K562 (cell line): ENCODE measurements around the gene ATP1A3. TPM values are rescaled to one million over a fixed set of nuclear protein-coding genes. Genes with fewer than 3 reads are reported as not detected.

Experiments used
- ELF4 ChIP-seq: fragments of 450-650 bp; formaldehyde crosslinking; IDR thresholded peaks from 2 replicates; pipeline ENCODE4 v1.4.0; 2022; ENCODE audit warnings: missing genetic modification characterization
- FOXM1 ChIP-seq, 2 experiments: fragments of 450-650 bp in 1 of 2; sonication (generic) in 1 of 2; formaldehyde crosslinking in 1 of 2; IDR thresholded peaks; 2 replicates each; pipeline versions ENCODE4 v1.6.1 to v1.9.0; 2017 to 2022; ENCODE audit warnings: low read depth in 2 of 2, mild to moderate bottlenecking in 2 of 2, missing genetic modification reagents in 1 of 2, moderate library complexity in 1 of 2
- HINFP ChIP-seq: fragments of 450-650 bp; conservative IDR thresholded peaks from 2 replicates; pipeline ENCODE4 v1.6.1; 2016; ENCODE audit warnings: missing genetic modification characterization, low read depth, mild to moderate bottlenecking, control low read depth, missing compliant biosample characterization
- IRF2 ChIP-seq: sonication (generic); formaldehyde crosslinking; IDR thresholded peaks from 2 replicates; pipeline ENCODE4 v1.8.1; 2022; ENCODE audit warnings: mild to moderate bottlenecking, missing genetic modification reagents
- LEF1 ChIP-seq: fragments of 450-650 bp; IDR thresholded peaks from 2 replicates; pipeline ENCODE4 v1.6.1; 2016; ENCODE audit warnings: mild to moderate bottlenecking
- MYBL2 ChIP-seq, 2 experiments: fragments of 450-650 bp in 1 of 2; sonication (generic) in 1 of 2; formaldehyde crosslinking in 1 of 2; IDR thresholded peaks; 2 replicates each; pipeline versions ENCODE4 v1.6.1 to v1.8.1; 2017 to 2022; ENCODE audit warnings: borderline replicate concordance in 1 of 2, inconsistent platforms in 1 of 2, low read depth in 1 of 2, mild to moderate bottlenecking in 1 of 2, missing genetic modification reagents in 1 of 2, moderate library complexity in 1 of 2
- PTRF ChIP-seq: fragments of 450-650 bp; IDR thresholded peaks from 2 replicates; pipeline ENCODE4 v1.6.1; 2016; ENCODE audit warnings: mild to moderate bottlenecking, missing genetic modification characterization, missing compliant biosample characterization
- RBM15 ChIP-seq: fragments of 200-400 bp; formaldehyde crosslinking; IDR thresholded peaks from 2 replicates; pipeline ENCODE4 v1.6.1; 2018; ENCODE audit warnings: mild to moderate bottlenecking, low read length, moderate library complexity; ENCODE audit not compliant: insufficient read depth
- STAT5A ChIP-seq: IDR thresholded peaks from 2 replicates; pipeline ENCODE4 v1.6.1; 2012; ENCODE audit warnings: low read length, inconsistent platforms, borderline replicate concordance
- TAF15 ChIP-seq: fragments of 200-400 bp; formaldehyde crosslinking; IDR thresholded peaks from 2 replicates; pipeline ENCODE4 v1.6.1; 2017; ENCODE audit warnings: mild to moderate bottlenecking, low read depth, low read length, moderate library complexity
- TCF7L2 ChIP-seq: fragments of 150-350 bp; IDR thresholded peaks from 2 replicates; pipeline ENCODE4 v1.6.1; 2016; ENCODE audit warnings: low read depth, mild to moderate bottlenecking, low read length, moderate library complexity
- ZBTB9 ChIP-seq: fragments of 450-650 bp; formaldehyde crosslinking; IDR thresholded peaks from 2 replicates; pipeline ENCODE4 v1.4.0; 2020; ENCODE audit warnings: mild to moderate bottlenecking, moderate library complexity
- ZNF143 ChIP-seq: sonication (generic); formaldehyde crosslinking; IDR thresholded peaks from 2 replicates; pipeline ENCODE4 v1.9.0; 2022; ENCODE audit warnings: mild to moderate bottlenecking, missing genetic modification reagents
- ZNF174 ChIP-seq: fragments of 250-450 bp; sonication (Bioruptor Pico); IDR thresholded peaks from 2 replicates; pipeline ENCODE4 v1.4.0; 2020; ENCODE audit warnings: mild to moderate bottlenecking
- ZNF75A ChIP-seq: fragments of 450-650 bp; formaldehyde crosslinking; IDR thresholded peaks from 2 replicates; pipeline ENCODE4 v1.4.0; 2020; ENCODE audit warnings: mild to moderate bottlenecking
- ZNF79 ChIP-seq: fragments of 250-450 bp; sonication (Bioruptor Pico); IDR thresholded peaks from 2 replicates; pipeline ENCODE4 v1.4.0; 2020; ENCODE audit warnings: low read depth, mild to moderate bottlenecking, moderate library complexity
- polyA plus RNA-seq, 8 experiments: library from polyadenylated mRNA; depleted of rRNA in 4 of 8; stranded (reverse) in 5 of 8; unstranded in 3 of 8; fragments of >200 nt; fragmentation: Nextera tagmentation in 2 of 8; fragmentation: Illumina TruSeq in 1 of 8; extraction: Ambion mirVana in 2 of 8; extraction: Trizol in 1 of 8; gene quantifications; 2 replicates each; pipeline versions ENCODE4 v1.2.1 to v1.2.3, GENCODE V29; 2011 to 2014; ENCODE audit warnings: inconsistent platforms in 1 of 8, missing spikeins in 1 of 8
- total RNA-seq, 7 experiments: library from RNA; depleted of rRNA in 6 of 7; stranded (reverse); fragments of >200 nt in 6 of 7; fragmentation: Illumina TruSeq in 2 of 7; extraction: Trizol in 2 of 7; gene quantifications; 2 replicates each; pipeline versions ENCODE4 v1.2.1 to v1.2.3, GENCODE V29; 2011 to 2021; ENCODE audit warnings: low replicate concordance in 1 of 7

ATP1A3 gene
- total and polyA plus RNA-seq, 9 of the 15 experiments (the other 6 are each of a cell fraction or from before 2014, with no cell fraction given), result 0.03 to 1.0 (median 0.17) TPM; not detected in 3

GRCh38 chr19:42010245-42011126 is 16.5 kb upstream of the ATP1A3 start (continued):
- TF ChIP-seq STAT5A (no peak), TCF7L2 (no peak), ELF4 (0 out of 2 replicates have a peak, but pooled peaks have one; percentile 31), FOXM1 (IDR thresholded peaks at IDR 0.05; ENCODE audit: low read depth) (no peak), FOXM1 (CRISPR knock-in tag; IDR thresholded peaks at IDR 0.05; ENCODE audit: low read depth) (no peak), ZNF143 (no peak), LEF1 (peak; percentile 82; the same call in 1 of the 2 replicates), ZNF174 (CRISPR knock-in tag) (no peak), ZNF79 (CRISPR knock-in tag) (peak; percentile 79), MYBL2 (IDR thresholded peaks at IDR 0.05; ENCODE audit: low read depth) (no peak), MYBL2 (CRISPR knock-in tag; IDR thresholded peaks at IDR 0.05; ENCODE audit: borderline replicate concordance) (no peak), ZNF75A (peak; percentile 63; the same call in 1 of the 2 replicates), RBM15 (no peak), TAF15 (no peak), PTRF (tag) (peak; percentile 4; the same call in 1 of the 2 replicates), ZBTB9 (CRISPR knock-in tag) (peak; percentile 45; the same call in 1 of the 2 replicates), IRF2 (CRISPR knock-in tag) (no peak), HINFP (tag) (peak; percentile 27; the same call in 1 of the 2 replicates)
